GM08714 (cell line): ENCODE measurements around the gene FER.
"Not testable (repeated sequence)": the region's sequence is repeated elsewhere in the genome, so short reads cannot be mapped to it uniquely, and the experiment has no call there.

Experiments used
- H3K4me3 ChIP-seq: fragments of 200-500 bp; sonication (Bioruptor generic); 2 replicates; pipeline ENCODE4 v1.5.1; 2014; ENCODE audit warnings: mild to moderate bottlenecking, low read length, inconsistent platforms
- ZNF274 ChIP-seq: IDR thresholded peaks from 2 replicates; pipeline ENCODE4 v1.6.1; 2012; ENCODE audit warnings: mild to moderate bottlenecking, low read depth, low read length

FER gene

DNA sequence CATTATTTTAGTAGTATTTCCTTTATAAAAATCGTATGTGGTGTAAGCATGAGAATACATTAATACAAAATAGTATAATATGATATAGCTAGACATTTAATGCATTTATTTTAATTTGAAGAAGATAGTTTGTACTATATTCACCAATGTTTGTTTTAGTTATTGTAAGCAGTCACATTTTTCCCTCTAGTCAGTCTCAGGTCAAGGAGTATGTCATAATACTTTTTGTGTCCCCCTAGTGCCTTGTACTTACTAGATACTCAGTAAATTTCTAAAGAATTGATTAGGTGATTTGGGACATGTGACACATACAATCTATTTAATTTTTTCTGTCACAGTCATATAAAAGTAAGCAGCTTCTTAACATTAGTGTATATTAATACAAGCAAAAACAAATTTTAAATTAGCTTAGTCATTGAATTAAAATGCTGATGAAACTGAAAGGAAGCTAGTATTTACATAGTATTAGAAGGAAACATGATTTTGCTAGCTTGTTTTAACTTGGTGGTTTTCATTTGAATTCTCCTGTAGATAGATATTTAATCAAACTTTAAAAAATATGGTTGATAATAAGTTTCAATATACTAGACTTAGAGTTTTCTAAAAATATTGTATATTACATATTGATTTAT is 242.2 kb downstream of the FER start:
- no peak overlapping the region for H3K4me3 ChIP-seq

DNA sequence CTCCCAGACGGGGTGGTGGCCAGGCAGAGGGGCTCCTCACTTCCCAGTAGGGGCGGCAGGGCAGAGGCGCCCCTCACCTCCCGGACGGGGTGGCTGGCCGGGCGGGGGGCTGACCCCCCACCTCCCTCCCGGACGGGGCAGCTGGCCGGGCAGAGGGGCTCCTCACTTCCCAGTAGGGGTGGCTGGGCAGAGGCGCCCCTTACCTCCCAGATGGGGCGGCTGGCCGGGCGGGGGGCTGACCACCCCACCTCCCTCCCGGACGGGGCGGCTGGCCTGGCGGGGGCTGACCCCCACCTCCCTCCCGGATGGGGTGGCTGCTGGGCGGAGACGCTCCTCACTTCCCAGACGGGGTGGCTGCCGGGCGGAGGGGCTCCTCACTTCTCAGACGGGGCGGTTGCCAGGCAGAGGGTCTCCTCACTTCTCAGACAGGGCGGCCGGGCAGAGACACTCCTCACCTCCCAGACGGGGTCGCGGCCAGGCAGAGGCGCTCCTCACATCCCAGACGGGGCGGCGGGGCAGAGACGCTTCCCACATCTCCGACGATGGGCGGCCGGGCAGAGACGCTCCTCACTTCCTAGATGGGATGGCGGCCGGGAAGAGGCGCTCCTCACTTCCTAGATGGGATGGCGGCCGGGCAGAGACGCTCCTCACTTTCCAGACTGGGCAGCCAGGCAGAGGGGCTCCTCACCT is 244.8 kb downstream of the FER start:
- H3K4me3 ChIP-seq, result not testable (repeated sequence)

More for the DNA sequence above, 242.2 kb downstream of the FER start:
- TF ChIP-seq ZNF274, result no peak

DNA sequence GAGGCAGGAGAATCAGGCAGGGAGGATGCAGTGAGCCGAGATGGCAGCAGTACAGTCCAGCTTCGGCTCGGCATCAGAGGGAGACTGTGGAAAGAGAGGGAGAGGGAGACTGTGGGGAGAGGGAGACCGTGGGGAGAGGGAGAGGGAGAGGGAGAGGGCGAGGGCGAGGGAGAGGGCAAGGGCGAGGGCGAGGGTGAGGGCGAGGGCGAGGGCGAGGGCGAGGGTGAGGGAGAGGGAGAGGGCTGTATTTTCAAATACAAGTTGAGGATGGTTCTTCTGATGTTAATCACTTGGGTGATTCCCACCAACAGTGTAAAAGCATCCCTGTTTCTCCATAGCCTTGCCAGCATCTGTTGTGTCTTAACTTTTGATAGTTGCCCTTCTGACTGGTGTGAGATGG is 245.7 kb downstream of the FER start:
- not testable (repeated sequence) for H3K4me3 ChIP-seq

DNA sequence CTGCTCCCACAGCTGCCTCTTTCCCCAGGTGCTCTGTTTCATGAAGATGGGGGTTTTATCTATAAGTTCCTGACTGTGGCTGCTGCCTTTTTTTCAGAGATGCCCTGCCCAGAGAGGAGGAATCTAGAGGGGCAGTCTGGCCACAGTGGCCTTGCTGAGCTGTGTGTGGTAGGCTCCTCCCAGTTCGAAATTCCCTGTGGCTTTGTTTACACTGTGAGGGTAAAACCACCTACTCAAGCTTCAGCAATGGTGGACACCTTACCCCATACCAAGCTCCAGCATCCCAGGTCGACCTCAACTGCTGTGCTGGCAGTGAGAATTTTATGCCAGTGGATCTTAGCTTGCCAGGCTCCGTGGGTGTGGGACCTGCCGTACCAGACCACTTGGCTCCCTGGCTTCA is 250.0 kb downstream of the FER start:
- no peak for TF ChIP-seq ZNF274
- H3K4me3 ChIP-seq, result no peak overlapping the region

DNA sequence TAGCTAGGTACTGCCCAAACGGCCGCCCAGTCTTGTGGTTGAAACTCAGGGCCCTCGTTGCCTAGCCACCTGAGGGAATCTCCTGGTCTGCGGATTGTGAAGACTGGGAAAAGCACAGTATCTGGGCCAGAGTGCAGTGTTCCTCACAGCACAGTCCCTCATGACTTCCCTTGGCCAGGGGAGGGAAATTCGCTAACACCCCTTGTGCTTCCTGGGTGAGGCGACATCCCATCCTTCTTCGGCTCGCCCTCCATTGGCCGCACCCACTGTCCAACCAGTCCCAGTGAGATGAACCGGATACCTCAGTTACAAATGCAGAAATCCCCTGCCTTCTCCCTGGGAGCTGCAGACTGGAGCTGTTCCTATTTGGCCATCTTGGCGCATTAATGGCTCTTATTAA is 250.5 kb downstream of the FER start:
- H3K4me3 ChIP-seq, result no peak overlapping the region
- TF ChIP-seq ZNF274, result no peak

DNA sequence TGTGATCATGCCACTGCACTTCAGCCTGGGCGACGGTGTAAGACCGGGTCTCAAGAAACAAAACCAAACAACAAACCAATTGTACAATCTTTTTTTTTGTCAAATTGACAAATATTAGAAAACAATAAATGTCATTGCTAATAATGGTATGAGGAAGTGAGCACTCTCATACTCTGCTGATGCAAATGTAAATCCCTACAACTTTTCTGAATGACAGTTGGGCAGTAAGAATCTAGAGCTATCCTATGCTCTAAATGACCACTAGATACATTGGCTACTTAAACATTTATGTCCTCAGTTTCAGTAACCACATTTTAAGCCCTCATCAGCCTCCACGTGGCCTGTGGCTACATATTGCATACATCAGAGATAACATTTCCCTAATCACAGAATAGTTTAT is 256.2 kb downstream of the FER start:
- no peak overlapping the region for H3K4me3 ChIP-seq
- no peak for TF ChIP-seq ZNF274

DNA sequence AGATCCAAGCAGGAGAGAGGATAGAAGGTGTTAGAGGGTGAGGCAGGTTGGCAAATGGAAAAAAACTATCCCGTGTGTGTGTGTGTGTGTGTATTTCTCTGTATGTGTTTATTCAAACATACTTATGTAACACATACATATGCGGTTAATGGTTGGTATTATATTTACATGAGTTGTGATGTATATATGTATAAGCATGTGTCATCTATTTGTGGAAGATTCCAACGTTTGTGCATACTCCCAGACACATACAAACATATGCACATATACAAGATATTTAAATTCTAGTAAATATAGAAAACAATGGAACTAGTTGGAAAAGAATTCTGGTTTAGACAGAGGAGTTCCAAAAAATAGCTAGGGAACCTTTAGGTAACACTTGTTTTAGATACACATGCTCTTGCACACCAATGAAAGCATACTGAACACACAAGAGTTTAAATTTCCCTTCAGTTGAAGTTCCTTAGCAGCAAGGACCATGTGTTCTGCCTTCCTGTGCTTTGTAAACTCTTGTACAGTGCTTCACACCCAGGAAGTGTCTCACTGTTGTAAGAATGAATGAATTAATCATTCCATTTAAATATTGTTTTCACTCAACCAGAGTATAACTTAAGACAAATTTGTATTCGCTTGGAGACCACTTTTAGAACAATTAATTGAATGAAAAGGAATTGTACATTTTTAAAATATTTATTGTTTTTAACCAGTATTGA is 257.8 kb downstream of the FER start:
- TF ChIP-seq ZNF274, result no peak
- H3K4me3 ChIP-seq, result no peak overlapping the region

DNA sequence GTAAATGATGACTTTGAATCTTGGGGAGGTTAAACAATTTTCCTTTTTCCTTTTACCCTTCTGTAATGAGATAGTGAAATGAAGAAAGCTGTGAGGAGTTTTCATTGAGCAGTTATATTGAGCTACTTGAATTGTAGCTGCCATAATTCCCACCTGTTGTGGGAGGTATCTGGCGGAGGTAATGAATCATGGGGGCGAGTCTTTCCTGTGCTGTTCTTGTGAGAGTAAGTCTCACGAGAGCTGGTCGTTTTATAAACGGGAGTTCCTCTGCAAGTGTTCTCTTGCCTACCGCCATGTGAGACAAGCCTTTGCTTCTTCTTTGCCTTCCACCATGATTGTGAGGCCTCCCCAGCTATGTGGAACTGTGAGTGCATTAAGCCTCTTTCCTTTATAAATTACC is 258.4 kb downstream of the FER start:
- TF ChIP-seq ZNF274, result no peak
- H3K4me3 ChIP-seq, result no peak overlapping the region

DNA sequence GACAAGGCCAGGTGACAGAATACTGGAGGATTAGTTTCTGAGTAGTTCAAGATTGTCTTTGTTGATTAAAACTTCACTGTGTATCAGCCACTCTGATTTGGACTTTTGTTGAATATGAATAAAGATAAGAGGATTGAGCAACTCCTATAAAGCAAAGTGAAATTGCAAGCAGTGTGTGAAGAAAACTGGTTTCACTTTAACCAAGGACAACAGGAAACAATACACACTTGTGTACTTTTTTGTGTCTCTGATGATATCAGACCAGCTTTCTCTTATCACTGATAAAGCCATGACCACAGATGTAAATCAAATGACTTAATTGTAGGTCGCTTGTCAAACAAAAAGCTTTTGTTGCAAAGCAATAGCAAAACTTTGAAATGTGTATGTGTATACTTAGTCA is 268.6 kb downstream of the FER start:
- no peak overlapping the region for H3K4me3 ChIP-seq
- no peak for TF ChIP-seq ZNF274

DNA sequence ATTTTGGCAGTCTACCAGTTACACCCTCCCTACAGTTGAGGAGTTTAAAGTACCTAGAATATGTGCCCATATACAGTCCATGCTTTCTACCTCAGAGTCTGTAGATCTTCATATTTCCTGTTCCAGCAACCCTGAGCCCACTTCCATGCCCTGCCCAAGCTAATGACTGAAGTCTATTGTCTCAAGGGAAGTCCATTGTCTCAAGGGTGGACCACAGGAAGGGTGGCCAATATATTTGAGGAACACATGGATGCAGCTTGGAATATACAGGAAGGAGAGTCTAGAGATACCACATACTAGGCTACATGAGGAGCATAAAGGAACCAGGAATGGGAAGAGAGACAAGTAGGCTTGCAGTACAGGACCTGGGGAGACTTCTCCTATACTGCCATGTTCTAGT is 274.4 kb downstream of the FER start:
- H3K4me3 ChIP-seq, result no peak overlapping the region
- no peak for TF ChIP-seq ZNF274

DNA sequence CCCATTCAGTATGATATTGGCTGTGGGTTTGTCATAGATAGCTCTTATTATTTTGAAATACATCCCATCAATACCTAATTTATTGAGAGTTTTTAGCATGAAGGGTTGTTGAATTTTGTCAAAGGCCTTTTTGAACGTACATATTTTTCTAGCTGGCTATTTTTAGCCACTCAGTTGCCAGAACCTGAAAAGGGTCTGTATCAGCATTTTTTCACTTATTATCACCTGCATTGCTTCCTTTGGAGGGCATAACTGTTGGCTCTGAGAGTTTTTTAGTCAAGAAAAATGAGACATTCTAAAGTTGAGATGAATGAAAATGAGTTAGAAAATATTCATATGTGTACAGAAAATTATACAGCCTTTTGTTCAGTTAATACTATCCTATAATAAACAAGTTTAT is 278.0 kb downstream of the FER start:
- not testable (repeated sequence) for H3K4me3 ChIP-seq

DNA sequence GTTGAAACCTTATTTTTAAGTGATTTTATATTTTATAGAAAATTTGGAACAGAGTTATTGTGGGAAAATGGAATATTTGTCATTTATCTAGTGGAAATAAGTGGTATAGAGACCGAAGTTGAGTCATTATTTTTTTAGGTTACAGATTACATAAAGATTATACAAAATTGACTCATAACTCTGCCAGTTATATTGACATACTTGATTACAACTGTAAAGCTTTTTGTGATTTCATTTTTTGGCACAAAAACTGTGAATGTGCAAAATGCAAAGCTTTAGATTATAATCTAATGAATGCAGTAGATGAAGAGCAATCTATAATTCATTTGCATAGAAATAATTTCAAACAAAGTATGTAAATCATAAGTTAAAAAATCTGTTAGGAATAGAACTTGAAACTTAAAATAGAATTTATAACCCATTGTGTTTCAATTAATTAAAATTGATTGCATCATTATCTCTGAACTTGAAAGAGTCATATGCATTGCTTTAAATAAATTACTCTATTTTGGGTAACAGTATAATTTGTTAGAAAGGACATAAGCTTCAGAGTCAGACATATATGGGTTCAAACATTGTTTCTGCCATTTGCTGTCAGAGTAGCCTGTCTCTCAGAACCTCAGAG is 280.4 kb downstream of the FER start:
- H3K4me3 ChIP-seq, result no peak overlapping the region
- TF ChIP-seq ZNF274, result no peak

DNA sequence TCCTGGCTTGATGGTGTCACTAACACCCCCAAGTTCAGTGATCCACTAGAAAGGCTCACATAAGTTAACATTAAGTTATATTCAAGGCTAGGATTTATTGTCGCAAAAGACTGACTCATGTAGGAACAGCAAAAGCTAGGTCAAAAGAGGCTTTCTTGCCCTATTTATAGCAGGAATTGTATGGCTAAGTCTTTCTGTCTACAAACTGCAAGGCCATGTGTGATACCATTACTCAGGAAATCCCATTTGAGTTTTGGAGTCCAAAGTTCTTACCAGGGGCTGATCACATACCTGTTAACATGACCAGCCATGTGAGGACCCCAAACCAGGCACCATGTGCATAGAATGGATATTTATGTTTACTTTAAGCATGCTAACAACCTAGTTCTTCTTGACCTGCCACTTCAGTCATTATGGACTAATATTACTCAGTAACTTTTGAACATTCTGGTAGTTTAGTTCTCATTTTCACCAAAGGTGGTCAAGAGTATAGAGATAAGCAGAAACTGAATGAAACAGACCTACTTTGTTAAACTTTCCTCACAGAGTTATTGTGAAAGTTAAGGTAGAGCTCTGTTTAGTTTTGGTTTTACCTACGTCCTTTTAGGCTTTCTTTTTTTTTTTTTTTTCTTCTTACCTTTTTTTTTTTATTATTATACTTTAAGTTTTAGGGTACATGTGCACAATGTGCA is 281.1 kb downstream of the FER start:
- no peak overlapping the region for H3K4me3 ChIP-seq
- no peak for TF ChIP-seq ZNF274

DNA sequence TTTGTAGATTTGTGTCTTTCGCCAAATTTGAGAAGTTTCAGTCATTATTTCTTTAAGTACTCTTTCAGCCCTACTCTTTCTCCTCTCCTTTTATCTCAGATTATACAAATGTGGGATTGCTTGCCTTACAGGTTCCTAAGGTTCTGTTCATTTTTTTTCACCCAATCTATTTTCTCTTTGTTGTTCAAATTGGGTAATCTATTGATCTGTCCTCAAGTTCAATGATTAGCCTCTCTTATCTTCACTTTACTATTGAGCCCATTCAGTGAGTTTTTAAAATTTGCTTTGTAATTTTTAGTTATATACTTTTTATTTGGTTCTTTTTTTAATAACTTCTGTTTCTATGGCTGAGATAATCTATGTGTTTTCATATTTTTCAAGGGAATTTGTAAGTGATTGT is 282.1 kb downstream of the FER start:
- H3K4me3 ChIP-seq, result no peak overlapping the region
- TF ChIP-seq ZNF274, result no peak
